Measurements from ENCODE around the gene CD58. TPM values are rescaled to one million over a fixed set of nuclear protein-coding genes. Genes with fewer than 3 reads are reported as not detected.

The CD58 gene
- total and polyA plus RNA-seq, 9 of the 15 experiments (the other 6 are each of a cell fraction or from before 2014, with no cell fraction given), result 18.1 to 113 (median 37.4) TPM

- TF ChIP-seq PHF20 (IDR thresholded peaks at IDR 0.05; ENCODE audit: partially characterized antibody), result no peak
These were observed 2.8 kb downstream of the CD58 start (continued) for GRCh38 chr1:116567790-116568661.

DNA sequence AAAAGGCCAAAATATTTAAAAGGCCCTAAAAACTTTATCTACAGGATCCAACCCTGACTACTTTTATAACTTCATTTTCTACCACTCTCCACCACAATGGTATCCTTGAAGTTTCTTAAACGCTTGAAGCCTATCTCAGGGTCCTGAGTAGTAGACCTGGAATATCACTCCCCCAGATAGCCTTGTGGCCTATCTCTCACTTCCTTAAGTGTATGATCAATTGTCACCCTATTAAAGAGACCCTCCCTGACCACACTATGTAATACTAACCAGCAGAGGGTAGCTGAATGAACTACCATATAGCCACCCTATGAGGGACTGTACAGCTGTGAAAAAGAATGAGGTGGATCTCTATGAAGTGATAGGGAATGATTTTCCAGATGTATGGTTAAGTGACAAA lies 5.6 kb downstream of the CD58 start:
- TF ChIP-seq ZSCAN29 (IDR thresholded peaks at IDR 0.05) (no peak), ZNF79 (CRISPR knock-in tag; IDR thresholded peaks at IDR 0.05; ENCODE audit: low read depth) (no peak), SMAD3 (CRISPR knock-in tag; conservative IDR thresholded peaks at IDR 0.05) (no peak)
- 6% methylated on average over 1 of the region's 1 CpG for WGBS (ENCODE audit: insufficient coverage, low coverage, missing lambda C conversion rate)
- Histone ChIP-seq H2AFZ (ENCODE audit: low read depth, low read length) (no peak overlapping the region), H3K9me1 (ENCODE audit: control insufficient read depth, insufficient read depth, low read length) (no peaks in the 10 kb centered on the region), H3K27me3 (ENCODE audit: control insufficient read depth in 2 of 2, insufficient read depth in 2 of 2, low read length in 2 of 2) (no peaks in the 10 kb centered on the region), H3K27ac (ENCODE audit: extremely low read depth, low read depth, low read length) (no peak overlapping the region), H4K20me1 (replicated peaks; ENCODE audit: control insufficient read depth, insufficient read depth, low read length) (peaks cover 18% of the 10 kb centered on the region; the same call in 1 of the 2 replicates), H3K4me2 (ENCODE audit: insufficient read depth, low read length) (no peak overlapping the region), H3K4me1 (replicated peaks in 1 of 2; ENCODE audit: control insufficient read depth in 2 of 2, insufficient read depth in 2 of 2, low read length in 2 of 2) (peaks cover 13 to 20% of the 10 kb centered on the region in 2 experiments; a peak in 4 of 5 replicates), H3K9ac (ENCODE audit: insufficient read depth in 1 of 2, low read depth in 2 of 2, low read length in 2 of 2) (no peak overlapping the region), H3K36me3 (ENCODE audit: control insufficient read depth, insufficient read depth, low read length) (peaks cover 10% of the 10 kb centered on the region), H3K9me3 (replicated peaks; ENCODE audit: control insufficient read depth, insufficient read depth, low read depth, low read length) (peaks cover 13% of the 10 kb centered on the region), H3K79me2 (ENCODE audit: control insufficient read depth, insufficient read depth, low read length) (peaks cover 96% of the 10 kb centered on the region), H3K4me3 (no peak overlapping the region)
- no peak for FAIRE-seq
- DNase-seq (ENCODE audit: extremely low read depth in 1 of 4, low spot score in 3 of 4), result peak in 2 of 4 experiments; percentile 52 to 53
- POLR2A ChIA-PET, result interaction anchor here (0.6 kb wide), 1 partner anchor 1190 kb away, joined by 3 read pairs; no protein-coding TSS in a partner anchor
- no peak for ATAC-seq
- CTCF ChIA-PET (ENCODE audit: low intra/inter-chr PET ratio), result no interaction called here
- in situ Hi-C loops (cut with MboI), result no loop called here
- BruUV-seq (replicated peaks), result no TSS peak
- intact Hi-C loops (cut with micrococcal nuclease), result no loop called here
